ENCODE data around the gene USH1G.

- TF ChIP-seq CTCF (IDR thresholded peaks at IDR 0.05; ENCODE audit: poor library complexity): no peak
- TF ChIP-seq EZH2phosphoT487 (IDR thresholded peaks at IDR 0.05; ENCODE audit: low read depth, severe bottlenecking, unreplicated experiment): no peak
Measured at GRCh38 chr17:74892013-74892841, 30.8 kb downstream of the USH1G start.

All from hepatocyte (in vitro differentiated cells).